Caco-2 (cell line): ENCODE results near the gene LRPPRC. TPM values are rescaled to one million over a fixed set of nuclear protein-coding genes. Genes with fewer than 3 reads are reported as not detected.

ENCODE experiments used
- BruUV-seq: library from RNA; stranded (reverse); fragments of 400-500 nt; replicated peaks from 2 replicates; lab custom pipeline; 2021; lab: Mats Ljungman, UMichigan
- CTCF ChIA-PET: fragments of 300-600 bp; sonication (Branson Sonifier 250); formaldehyde crosslinking; loops from one replicate; lab custom pipeline; 2022; ENCODE audit warnings: antibody characterized with exemption; lab: Charles Lee
- POLR2A ChIA-PET: fragments of 300-600 bp; sonication (Branson Sonifier 250); formaldehyde crosslinking; loops from one replicate; lab custom pipeline; 2022; ENCODE audit warnings: antibody characterized with exemption; lab: Charles Lee
- DNase-seq, 2 experiments: peaks; one replicate each; pipeline versions ENCODE4 v3.0.0 to v3.0.0-alpha.2; 2020 to 2022
- H3K27me3 ChIP-seq: replicated peaks from 2 replicates; pipeline ENCODE4 v1.6.0; 2011; ENCODE audit warnings: low read length; ENCODE audit not compliant: control insufficient read depth, insufficient read depth
- H3K36me3 ChIP-seq: 2 replicates; pipeline ENCODE4 v1.5.1; 2011; ENCODE audit warnings: low read length; ENCODE audit not compliant: control insufficient read depth, insufficient read depth
- H3K4me1 ChIP-seq: fragments of 250-450 bp; sonication (Bioruptor Pico); 2 replicates; pipeline ENCODE4 v1.5.1; 2020; ENCODE audit warnings: mild to moderate bottlenecking
- H3K4me3 ChIP-seq: 2 replicates; pipeline ENCODE4 v1.5.1; 2011; ENCODE audit warnings: low read depth, mild to moderate bottlenecking, control low read depth, low read length
- H3K9me3 ChIP-seq: fragments of 250-450 bp; sonication (Bioruptor Pico); 2 replicates; pipeline ENCODE4 v1.5.1; 2020; ENCODE audit warnings: mild to moderate bottlenecking, moderate library complexity
- H3K27ac Mint-ChIP-seq: one replicate; pipeline ENCODE4 v1.8.0; 2022; ENCODE audit warnings: mixed read lengths; ENCODE audit not compliant: unreplicated experiment
- H3K27me3 Mint-ChIP-seq: one replicate; pipeline ENCODE4 v1.8.0; 2022; ENCODE audit warnings: mixed read lengths; ENCODE audit not compliant: insufficient read depth, unreplicated experiment
- H3K36me3 Mint-ChIP-seq: one replicate; pipeline ENCODE4 v1.8.0; 2022; ENCODE audit warnings: mild to moderate bottlenecking, mixed read lengths; ENCODE audit not compliant: insufficient read depth, unreplicated experiment
- H3K4me1 Mint-ChIP-seq: one replicate; pipeline ENCODE4 v1.8.0; 2022; ENCODE audit warnings: low read depth, mixed read lengths; ENCODE audit not compliant: unreplicated experiment
- H3K4me3 Mint-ChIP-seq: one replicate; pipeline ENCODE4 v1.8.0; 2022; ENCODE audit warnings: mild to moderate bottlenecking, moderate library complexity, mixed read lengths; ENCODE audit not compliant: unreplicated experiment
- H3K9me3 Mint-ChIP-seq: one replicate; pipeline ENCODE4 v1.8.0; 2022; ENCODE audit warnings: mixed read lengths; ENCODE audit not compliant: unreplicated experiment
- CTCF ChIP-seq, 2 experiments: fragments of 200-600 bp in 1 of 2; IDR thresholded peaks; 1 replicate in 1 of 2; 2 replicates in 1 of 2; pipeline versions ENCODE4 v1.5.1 to v1.8.0; 2011 to 2022; ENCODE audit warnings: antibody characterized with exemption in 1 of 2, control low read depth in 1 of 2, inconsistent platforms in 1 of 2, low read depth in 1 of 2, low read length in 1 of 2, mild to moderate bottlenecking in 1 of 2, moderate library complexity in 1 of 2; ENCODE audit not compliant: insufficient read depth in 1 of 2, severe bottlenecking in 1 of 2, unreplicated experiment in 1 of 2
- intact Hi-C: fragments of 100-400 bp; cut with micrococcal nuclease; formaldehyde crosslinking; loops from one replicate; pipeline ENCODE4 v1.10.0; 2022; ENCODE audit not compliant: unreplicated experiment
- total RNA-seq: library from RNA; stranded (reverse); gene quantifications from 2 replicates; pipeline ENCODE4 v1.2.3, GENCODE V29; 2022

Gene LRPPRC
- total RNA-seq, 1 experiment from 2014 or later: 242 TPM

DNA sequence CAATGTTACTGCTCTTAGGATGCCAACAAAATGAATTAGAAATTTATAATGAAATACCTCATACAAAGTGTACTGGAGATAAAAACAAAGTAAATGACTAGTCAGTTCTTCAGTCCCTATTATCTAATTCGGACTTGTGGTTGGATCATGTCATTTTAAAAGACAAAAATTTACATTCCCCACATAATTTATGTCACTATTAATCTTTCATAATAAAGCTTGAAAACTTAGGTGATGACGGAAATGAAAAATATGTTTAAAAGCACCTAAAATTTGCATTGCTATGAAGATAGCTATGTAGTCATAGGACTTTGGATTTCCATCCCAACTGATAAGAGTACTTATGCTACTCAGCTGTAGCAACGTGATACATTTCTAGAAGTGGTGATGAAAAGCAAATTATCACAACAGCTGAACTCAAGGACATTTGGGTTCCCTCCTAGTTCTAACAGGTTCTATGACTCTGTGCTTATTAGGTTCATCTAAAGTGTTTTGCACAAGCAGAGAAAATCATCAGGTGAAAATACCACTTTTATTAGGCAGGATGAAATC is 58.4 kb downstream of the LRPPRC start:
- POLR2A ChIA-PET: no interaction called here
- H3K9me3 ChIP-seq: no peaks in the 10 kb centered on the region
- Mint-ChIP-seq H3K9me3 (no peaks in the 10 kb centered on the region), H3K27me3 (no peaks in the 10 kb centered on the region), H3K4me1 (no peaks in the 10 kb centered on the region), H3K4me3 (no peak overlapping the region), H3K36me3 (peaks cover 83% of the 10 kb centered on the region), H3K27ac (no peak overlapping the region)
- no TSS peak for BruUV-seq
- CTCF ChIA-PET: no interaction called here
- no peak overlapping the region for H3K4me3 ChIP-seq
- 0 out of 2 replicates have a peak, but pooled peaks cover 1% of the 10 kb centered on the region for H3K36me3 ChIP-seq
- intact Hi-C loops: no loop called here
- H3K4me1 ChIP-seq: no peaks in the 10 kb centered on the region
- no peak for DNase-seq
- H3K27me3 ChIP-seq: no peaks in the 10 kb centered on the region
- TF ChIP-seq CTCF (IDR thresholded peaks at IDR 0.05; ENCODE audit: insufficient read depth in 1 of 2, low read depth in 1 of 2, low read length in 1 of 2, severe bottlenecking in 1 of 2, unreplicated experiment in 1 of 2): no peak

GRCh38 chr2:43934567-43934966 is 61.2 kb downstream of the LRPPRC start:
- Histone ChIP-seq H3K27me3 (no peaks in the 10 kb centered on the region), H3K4me1 (no peaks in the 10 kb centered on the region), H3K36me3 (no peaks in the 10 kb centered on the region; the same call in 1 of the 2 replicates), H3K4me3 (no peak overlapping the region), H3K9me3 (no peaks in the 10 kb centered on the region)
- DNase-seq: no peak
- peaks cover 84% of the 10 kb centered on the region for H3K36me3 Mint-ChIP-seq
- intact Hi-C loops: no loop called here
- no TSS peak for BruUV-seq
- H3K9me3 Mint-ChIP-seq: no peaks in the 10 kb centered on the region
- CTCF ChIA-PET: no interaction called here
- H3K4me3 Mint-ChIP-seq: no peak overlapping the region
- no peak overlapping the region for H3K27ac Mint-ChIP-seq
- no peak for TF ChIP-seq CTCF (IDR thresholded peaks at IDR 0.05; ENCODE audit: insufficient read depth in 1 of 2, low read depth in 1 of 2, low read length in 1 of 2, severe bottlenecking in 1 of 2, unreplicated experiment in 1 of 2)
- H3K4me1 Mint-ChIP-seq: no peaks in the 10 kb centered on the region
- POLR2A ChIA-PET: no interaction called here
- no peaks in the 10 kb centered on the region for H3K27me3 Mint-ChIP-seq

DNA sequence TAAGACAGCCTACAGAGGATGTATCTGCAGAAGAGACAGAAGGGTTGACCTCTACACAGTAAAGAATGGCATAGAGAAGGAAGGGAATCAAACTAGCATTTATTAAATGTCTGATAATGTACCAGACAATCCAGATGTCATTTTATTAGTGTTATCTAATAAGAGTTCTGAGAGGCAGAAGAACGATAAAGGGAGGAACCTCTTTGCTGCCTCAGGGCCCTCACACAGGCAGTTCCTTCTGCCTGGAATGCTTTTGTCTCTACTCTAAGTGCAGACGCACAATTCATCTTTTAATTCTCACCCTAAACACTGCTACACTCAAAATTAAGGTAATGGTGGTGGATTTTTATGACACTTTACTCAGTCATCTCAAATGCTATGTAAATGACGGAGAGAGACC is 64.5 kb downstream of the LRPPRC start:
- ChIA-PET POLR2A (no interaction called here), CTCF (no interaction called here)
- Mint-ChIP-seq H3K27ac (no peak overlapping the region), H3K27me3 (no peaks in the 10 kb centered on the region), H3K4me1 (no peaks in the 10 kb centered on the region), H3K4me3 (no peak overlapping the region), H3K36me3 (peaks cover 69% of the 10 kb centered on the region), H3K9me3 (no peaks in the 10 kb centered on the region)
- DNase-seq: no peak
- intact Hi-C loops: no loop called here
- Histone ChIP-seq H3K27me3 (no peaks in the 10 kb centered on the region), H3K4me3 (no peak overlapping the region), H3K4me1 (no peaks in the 10 kb centered on the region), H3K9me3 (no peaks in the 10 kb centered on the region), H3K36me3 (no peaks in the 10 kb centered on the region; the same call in 1 of the 2 replicates)
- no TSS peak for BruUV-seq
- no peak for TF ChIP-seq CTCF (IDR thresholded peaks at IDR 0.05; ENCODE audit: insufficient read depth in 1 of 2, low read depth in 1 of 2, low read length in 1 of 2, severe bottlenecking in 1 of 2, unreplicated experiment in 1 of 2)
